Measurements from ENCODE around the gene PABPN1.

DNA sequence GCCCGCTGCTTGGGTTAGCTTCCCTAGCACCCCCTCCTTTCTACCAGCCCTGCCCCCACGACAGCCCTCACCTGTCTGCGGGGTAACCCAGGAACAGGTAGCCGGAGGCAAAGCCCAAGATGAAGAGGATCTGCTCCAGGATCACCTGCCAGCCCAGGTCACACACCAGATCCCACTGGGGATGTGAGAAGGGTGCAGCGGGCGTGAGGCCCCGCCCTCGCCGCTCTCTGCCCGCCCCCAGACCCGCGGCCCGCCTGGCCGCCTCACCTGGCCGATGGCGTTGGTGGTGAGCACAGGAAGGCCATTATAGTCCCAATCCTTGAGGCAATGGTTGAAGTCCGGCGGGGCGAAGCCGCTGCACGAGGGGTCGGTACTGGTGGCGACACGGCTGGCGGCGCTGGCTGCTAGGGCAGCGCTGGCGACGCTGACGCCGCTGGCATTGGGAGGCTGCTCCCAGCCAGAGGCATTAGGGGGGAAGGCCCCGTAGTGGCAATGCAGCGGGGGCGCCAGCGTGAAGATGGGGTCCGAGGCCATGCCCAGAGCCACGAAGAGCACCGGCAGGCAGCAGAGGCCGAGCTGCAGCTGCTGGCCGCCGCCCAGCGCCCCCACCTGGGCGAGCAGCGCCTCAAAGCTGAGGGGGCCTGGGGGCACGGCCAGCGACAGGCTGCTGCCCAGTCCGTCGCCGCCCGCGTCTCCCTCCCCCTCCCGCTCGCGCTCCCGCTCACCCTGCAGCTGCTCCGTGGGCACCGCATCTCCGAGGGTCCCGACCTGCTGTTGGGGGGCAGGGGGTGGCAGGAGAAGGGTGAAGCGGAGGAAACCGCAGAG lies 30.6 kb downstream of the PABPN1 start:
- no peak for TF ChIP-seq POLR2A (IDR thresholded peaks at IDR 0.05; ENCODE audit: extremely low read depth, insufficient read length)
- TF ChIP-seq, protein P1, sequence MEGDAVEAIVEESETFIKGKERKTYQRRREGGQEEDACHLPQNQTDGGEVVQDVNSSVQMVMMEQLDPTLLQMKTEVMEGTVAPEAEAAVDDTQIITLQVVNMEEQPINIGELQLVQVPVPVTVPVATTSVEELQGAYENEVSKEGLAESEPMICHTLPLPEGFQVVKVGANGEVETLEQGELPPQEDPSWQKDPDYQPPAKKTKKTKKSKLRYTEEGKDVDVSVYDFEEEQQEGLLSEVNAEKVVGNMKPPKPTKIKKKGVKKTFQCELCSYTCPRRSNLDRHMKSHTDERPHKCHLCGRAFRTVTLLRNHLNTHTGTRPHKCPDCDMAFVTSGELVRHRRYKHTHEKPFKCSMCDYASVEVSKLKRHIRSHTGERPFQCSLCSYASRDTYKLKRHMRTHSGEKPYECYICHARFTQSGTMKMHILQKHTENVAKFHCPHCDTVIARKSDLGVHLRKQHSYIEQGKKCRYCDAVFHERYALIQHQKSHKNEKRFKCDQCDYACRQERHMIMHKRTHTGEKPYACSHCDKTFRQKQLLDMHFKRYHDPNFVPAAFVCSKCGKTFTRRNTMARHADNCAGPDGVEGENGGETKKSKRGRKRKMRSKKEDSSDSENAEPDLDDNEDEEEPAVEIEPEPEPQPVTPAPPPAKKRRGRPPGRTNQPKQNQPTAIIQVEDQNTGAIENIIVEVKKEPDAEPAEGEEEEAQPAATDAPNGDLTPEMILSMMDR (IDR thresholded peaks at IDR 0.05; ENCODE audit: low read depth, low read length), result no peak
